LNCaP clone FGC (cell line): ENCODE measurements around the gene USF2.

Experiments used
- DNase-seq: peaks from one replicate; pipeline ENCODE4 v3.0.0-alpha.2; 2011; ENCODE audit warnings: low read depth
- H3K4me3 ChIP-seq: 2 replicates; pipeline ENCODE4 v1.5.1; 2011; ENCODE audit warnings: mild to moderate bottlenecking, low read depth, low read length, control low read depth
- TF ChIP-seq, protein P1 (sequence below): IDR thresholded peaks from 2 replicates; pipeline ENCODE4 v1.5.1; 2012; ENCODE audit warnings: mild to moderate bottlenecking; ENCODE audit not compliant: control insufficient read depth, insufficient read depth; ENCODE audit errors: extremely low read depth

USF2 gene

DNA sequence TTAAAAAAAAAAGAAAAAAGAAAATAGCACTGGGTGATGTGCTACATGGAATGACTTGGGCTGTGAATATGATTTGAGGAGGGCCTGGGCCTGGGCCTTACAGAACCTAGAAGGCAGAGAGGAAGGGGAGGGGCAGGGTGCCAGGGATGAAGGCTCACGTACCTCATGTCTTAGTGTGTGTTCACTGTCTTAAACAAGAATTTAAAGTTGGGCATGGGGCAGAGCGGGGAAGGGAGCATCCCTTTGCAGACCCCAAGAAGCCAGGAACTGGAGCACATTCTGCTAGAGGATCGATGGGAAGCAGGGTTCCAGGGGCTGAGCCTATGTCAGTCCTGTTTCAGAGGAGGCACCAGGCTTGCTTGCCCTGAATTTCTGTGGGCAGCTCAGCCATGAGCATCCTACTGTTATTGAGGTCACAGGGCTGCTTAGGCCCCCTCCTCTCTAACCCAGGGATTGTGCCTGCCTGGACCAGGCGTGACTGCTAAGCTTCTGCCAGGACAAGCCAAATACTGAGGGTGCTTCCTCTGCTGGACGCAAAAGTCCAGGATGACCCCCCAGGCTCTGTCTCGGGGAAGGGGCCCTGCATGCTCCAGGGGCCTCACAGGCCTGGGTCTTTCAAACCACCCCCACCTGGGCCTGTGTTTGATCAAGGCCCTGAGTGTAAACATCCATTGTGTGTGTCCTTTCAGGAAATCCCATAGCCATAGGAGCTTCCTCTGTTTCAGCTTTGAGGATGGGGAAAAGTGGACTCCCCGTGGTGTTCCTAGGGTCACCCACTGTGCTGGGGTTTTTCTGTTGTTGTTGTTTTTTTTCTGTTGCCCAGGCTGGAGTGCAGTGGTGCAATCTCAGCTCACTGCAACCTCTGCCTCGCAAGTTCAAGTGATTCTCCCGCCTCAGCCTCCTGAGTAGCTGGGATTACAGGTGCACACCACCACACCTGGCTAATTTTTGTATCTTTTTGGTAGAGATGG is 15.2 kb upstream of the USF2 start:
- TF ChIP-seq, protein P1, sequence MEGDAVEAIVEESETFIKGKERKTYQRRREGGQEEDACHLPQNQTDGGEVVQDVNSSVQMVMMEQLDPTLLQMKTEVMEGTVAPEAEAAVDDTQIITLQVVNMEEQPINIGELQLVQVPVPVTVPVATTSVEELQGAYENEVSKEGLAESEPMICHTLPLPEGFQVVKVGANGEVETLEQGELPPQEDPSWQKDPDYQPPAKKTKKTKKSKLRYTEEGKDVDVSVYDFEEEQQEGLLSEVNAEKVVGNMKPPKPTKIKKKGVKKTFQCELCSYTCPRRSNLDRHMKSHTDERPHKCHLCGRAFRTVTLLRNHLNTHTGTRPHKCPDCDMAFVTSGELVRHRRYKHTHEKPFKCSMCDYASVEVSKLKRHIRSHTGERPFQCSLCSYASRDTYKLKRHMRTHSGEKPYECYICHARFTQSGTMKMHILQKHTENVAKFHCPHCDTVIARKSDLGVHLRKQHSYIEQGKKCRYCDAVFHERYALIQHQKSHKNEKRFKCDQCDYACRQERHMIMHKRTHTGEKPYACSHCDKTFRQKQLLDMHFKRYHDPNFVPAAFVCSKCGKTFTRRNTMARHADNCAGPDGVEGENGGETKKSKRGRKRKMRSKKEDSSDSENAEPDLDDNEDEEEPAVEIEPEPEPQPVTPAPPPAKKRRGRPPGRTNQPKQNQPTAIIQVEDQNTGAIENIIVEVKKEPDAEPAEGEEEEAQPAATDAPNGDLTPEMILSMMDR: no peak
- no peak for DNase-seq
- H3K4me3 ChIP-seq: no peak overlapping the region

DNA sequence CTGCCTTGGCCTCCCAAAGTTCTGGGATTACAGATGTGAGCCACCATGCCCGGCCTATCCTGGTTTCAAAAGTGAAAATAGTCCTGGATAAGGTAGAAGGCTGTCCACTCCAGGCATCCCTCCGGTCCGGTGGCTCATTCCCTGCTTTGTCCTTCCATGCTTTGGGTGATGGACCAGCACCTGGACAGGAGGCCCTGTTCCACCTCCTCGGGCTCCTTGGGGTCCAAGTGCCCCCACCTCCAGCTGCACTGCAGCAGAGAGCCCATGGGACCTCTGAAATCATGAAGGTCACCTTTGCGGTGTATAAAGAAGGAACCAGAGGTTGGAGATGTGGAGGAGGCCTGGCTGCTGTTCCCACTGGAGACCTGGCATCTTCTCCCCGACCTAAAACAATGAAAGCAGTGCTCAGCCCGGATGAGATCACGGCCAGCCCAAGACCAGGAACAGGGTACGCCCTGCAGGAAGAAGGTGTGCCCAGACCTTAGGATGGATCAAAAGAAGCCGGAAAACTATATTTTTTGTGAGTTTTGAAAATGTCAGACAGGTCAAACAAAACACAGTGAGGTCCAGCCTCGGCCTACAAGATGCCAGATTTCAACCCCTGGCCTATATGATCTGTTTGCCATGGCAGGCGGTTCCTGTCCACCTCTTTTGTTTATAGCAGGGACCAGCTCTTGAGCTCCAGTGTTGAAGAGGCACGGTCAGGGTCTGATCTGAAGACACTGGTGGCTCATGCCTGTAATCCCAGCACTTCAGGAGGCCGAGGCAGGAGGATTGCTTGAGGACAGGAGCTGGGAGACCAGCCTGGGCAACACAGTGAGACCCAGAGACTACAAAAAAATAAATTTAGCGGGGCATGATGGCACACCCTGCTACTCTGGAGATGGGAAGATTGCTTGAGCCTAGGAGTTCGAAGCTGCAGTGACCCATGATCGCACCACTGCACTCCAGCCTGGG is 14.1 kb upstream of the USF2 start:
- H3K4me3 ChIP-seq: no peak overlapping the region
- no peak for DNase-seq
- TF ChIP-seq, protein P1: no peak

DNA sequence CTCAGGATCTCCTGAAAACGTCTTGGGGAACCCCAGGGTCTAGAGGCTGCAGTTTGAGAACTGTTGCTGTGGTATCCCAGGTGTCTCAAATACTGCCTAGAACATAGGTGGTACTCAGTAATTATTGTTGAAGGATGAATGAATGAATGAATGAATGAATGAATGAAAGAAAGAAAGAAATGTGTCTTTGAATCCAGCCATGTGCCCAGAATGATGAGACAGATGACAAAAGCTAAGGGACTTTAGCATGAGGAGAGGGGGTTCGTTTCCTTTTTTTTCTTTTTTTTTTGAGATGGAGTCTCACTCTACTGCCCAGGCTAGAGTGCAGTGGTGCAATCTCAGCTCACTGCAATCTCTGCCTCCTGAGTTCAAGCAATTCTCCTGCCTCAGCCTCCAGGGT is 12.2 kb upstream of the USF2 start:
- DNase-seq: no peak
- no peak overlapping the region for H3K4me3 ChIP-seq
- TF ChIP-seq, protein P1: no peak

DNA sequence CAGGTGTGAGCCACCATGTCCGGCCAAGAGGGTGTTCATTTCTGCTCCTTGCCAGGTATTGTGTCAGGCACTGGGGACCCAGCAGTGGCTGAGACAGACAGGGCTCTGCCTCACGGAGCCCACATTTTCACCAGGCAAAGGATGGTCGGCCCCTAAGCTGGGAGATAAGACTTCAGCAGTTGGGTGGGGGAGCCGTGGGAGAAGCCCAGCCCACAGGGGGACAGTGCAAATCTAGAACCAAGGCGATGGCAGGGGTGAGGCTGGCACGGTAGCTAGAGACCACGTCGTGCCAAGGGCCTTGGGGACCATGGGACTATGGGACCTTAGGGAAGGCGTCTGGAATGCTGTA is 11.7 kb upstream of the USF2 start:
- no peak overlapping the region for H3K4me3 ChIP-seq
- TF ChIP-seq, protein P1: no peak
- no peak for DNase-seq

DNA sequence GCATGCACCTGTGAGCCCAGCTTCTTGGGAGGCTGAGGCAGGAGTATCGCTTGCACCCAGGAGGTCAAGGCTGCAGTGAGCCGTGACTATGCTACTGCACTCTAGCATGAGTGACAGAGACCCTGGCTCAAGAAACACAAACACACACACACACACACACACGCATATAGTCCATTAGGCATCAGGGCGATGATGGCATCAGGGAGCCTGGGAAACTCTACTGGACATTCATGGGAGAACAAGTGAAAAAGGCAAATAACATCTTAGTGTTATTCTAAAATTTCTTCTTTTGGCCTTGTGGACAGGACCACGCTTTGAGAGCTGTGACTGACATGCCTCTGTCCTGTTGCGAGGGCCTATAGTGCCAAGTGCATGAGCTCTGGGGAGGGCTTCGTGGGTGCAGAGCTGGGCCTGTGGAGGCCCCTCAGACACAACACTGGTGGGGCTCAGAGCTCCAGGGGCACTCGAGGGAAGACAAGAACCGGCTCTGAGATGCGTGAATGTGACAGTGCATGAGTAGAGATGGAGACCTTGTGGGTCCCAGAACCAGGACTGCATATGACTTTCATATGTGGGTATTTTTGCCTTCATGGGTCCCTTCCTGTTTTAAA is 8.0 kb upstream of the USF2 start:
- TF ChIP-seq, protein P1: no peak
- no peak for DNase-seq
- no peak overlapping the region for H3K4me3 ChIP-seq

DNA sequence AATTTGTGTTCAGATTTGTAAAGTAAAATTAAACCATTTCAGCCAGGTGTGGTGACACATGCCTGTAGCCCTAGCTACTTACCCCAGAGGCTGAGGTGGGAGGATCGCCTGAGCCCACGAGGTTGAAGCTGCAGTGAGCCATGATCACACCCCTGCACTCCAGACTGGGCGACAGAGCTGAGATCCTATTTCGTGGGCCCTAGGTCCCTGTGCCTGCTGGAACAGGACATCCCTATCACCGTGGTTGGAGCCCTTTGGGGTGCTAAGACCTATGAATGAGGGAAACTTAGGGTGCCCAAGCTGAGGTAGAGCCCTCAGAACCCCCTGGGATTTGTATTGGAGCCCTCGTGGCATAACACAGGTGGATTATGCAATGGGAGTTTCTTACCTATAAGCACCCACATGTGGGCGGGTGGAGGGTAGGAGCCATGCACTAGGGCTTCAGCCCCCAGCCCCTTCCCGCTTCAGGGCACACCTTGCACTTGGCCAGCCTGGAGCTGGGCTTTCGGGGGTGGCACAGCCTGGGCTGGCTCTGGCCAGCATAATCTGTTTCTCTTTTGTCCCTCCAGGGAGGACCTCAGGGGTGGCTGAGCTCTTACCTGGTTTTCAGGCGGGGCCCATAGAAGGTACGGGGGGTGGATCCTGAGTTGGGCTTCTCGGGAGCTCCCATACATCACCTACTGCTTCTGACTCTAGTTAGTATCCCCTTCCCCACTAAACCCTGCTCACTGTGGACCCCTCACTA is 7.2 kb upstream of the USF2 start:
- DNase-seq: no peak
- TF ChIP-seq, protein P1: no peak
- H3K4me3 ChIP-seq: no peak overlapping the region
